ENCODE results near the gene AQP2.

GRCh38 chr12:49944046-49944445, 6.5 kb upstream of the AQP2 start:
- TF ChIP-seq CTCF (IDR thresholded peaks at IDR 0.05) (no peak), EZH2 (IDR thresholded peaks at IDR 0.05; ENCODE audit: borderline replicate concordance, insufficient read depth, low read depth, low read length, poor library complexity, severe bottlenecking) (no peak)
